Thyroid gland (tissue), 4 donors: Measurements from ENCODE around the gene MRPS6. TPM values are rescaled to one million over a fixed set of nuclear protein-coding genes. Genes with fewer than 3 reads are reported as not detected.

Experiments
- DNase-seq, 2 donors: peaks; one replicate each; pipeline ENCODE4 v3.0.0-alpha.2; 2019
- H3K27ac ChIP-seq, 3 donors: fragments of 200-600 bp; sonication (generic); 1 replicate in 2 of 3; 2 replicates in 1 of 3; pipeline ENCODE4 v1.5.1; 2016 to 2019; ENCODE audit warnings: mild to moderate bottlenecking in 1 of 3, moderate library complexity in 1 of 3
- H3K27me3 ChIP-seq: fragments of 200-600 bp; sonication (generic); one replicate; pipeline ENCODE4 v1.5.1; 2019
- H3K36me3 ChIP-seq, 2 donors: fragments of 200-600 bp; sonication (generic); one replicate each; pipeline ENCODE4 v1.5.1; 2016 to 2019
- H3K4me1 ChIP-seq, 2 donors: fragments of 200-600 bp; sonication (generic); one replicate each; pipeline ENCODE4 v1.5.1; 2017 to 2019
- H3K4me3 ChIP-seq, 3 donors: fragments of 200-600 bp; sonication (generic); replicated peaks in 1 of 3; 1 replicate in 2 of 3; 2 replicates in 1 of 3; pipeline ENCODE4 v1.5.1; 2016; ENCODE audit warnings: mild to moderate bottlenecking in 1 of 3
- H3K9me3 ChIP-seq: fragments of 200-600 bp; sonication (generic); one replicate; pipeline ENCODE4 v1.5.1; 2017
- POLR2A ChIP-seq, 2 donors: fragments of 450-650 bp; IDR thresholded peaks; one replicate each; pipeline ENCODE4 v1.6.1; 2017; ENCODE audit warnings: antibody characterized with exemption in 2 of 2, mild to moderate bottlenecking in 2 of 2, moderate library complexity in 1 of 2
- WGBS, 2 donors: methylation state at CpG; one replicate each; pipeline ENCODE4 v1.1.5; 2017; 5-methylcytosine and 5-hydroxymethylcytosine counted together
- intact Hi-C: fragments of 100-400 bp; cut with DNase I; formaldehyde crosslinking; loops from one replicate; pipeline ENCODE4 v1.15.1; 2023
- total RNA-seq, 4 donors: library from RNA; depleted of rRNA; stranded (reverse); fragments of >200 nt; gene quantifications; one replicate each; pipeline ENCODE4 v1.2.3, GENCODE V29; 2016
- TF ChIP-seq, protein P1 (sequence below), 6 experiments: fragments of 200-600 bp in 3 of 6; fragments of 450-650 bp in 3 of 6; sonication (generic) in 3 of 6; IDR thresholded peaks; one replicate each; pipeline ENCODE4 v1.5.1; 2016 to 2019; ENCODE audit warnings: antibody characterized with exemption in 6 of 6, mild to moderate bottlenecking in 2 of 6, inconsistent platforms in 1 of 6, moderate library complexity in 1 of 6

MRPS6 gene
- total RNA-seq, 4 donors from 2014 or later, result 64.9 to 104 (median 75.9) TPM

DNA sequence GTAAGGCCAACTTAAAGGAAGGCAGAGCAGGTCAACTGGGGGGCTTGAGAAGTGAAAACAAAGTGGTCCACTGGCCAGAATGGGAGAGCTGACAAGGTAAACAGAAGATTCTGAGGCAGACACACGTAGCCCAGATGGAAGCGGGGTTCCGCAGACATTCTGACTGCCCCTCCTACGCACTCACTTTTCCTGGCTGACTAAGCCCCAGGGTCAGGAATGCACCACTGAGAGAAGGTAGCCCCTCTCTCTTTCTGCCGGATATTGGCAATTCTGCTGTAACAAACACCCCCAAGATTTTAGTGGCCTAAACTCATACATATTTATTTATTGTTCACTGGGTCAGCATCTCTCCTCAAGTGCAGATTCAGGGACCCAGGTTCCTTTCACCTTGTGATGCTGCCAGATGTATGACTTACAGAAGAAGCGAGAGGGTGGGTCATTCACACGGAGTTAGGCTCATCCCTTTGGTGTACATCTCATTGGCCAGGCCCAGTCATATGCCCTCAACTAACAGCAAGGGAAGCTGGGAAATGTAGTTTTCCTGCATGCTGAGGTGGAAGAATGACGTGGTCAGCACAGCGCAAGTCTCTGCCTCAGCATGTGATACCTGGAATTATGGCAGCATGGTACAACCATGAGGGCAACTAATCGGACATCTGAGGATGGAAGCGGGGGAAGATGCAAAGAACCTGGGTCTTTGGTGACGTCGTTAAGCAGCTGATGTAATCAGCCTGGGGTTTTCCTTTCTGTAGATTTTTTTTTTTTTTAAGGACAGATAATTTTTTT lies 43.4 kb upstream of the MRPS6 start:
- peak; percentile 13 to 22 for DNase-seq
- Histone ChIP-seq H3K27me3 (no peaks in the 10 kb centered on the region), H3K36me3 (no peaks in the 10 kb centered on the region), H3K27ac (no peak overlapping the region), H3K4me1 (peaks cover 4 to 5% of the 10 kb centered on the region in 2 donors), H3K9me3 (no peaks in the 10 kb centered on the region), H3K4me3 (no peak overlapping the region)
- intact Hi-C loops, result no loop called here
- 54 to 56% methylated on average over 13 of the region's 13 CpGs for WGBS, 2 donors
- TF ChIP-seq POLR2A (IDR thresholded peaks at IDR 0.05), result no peak
- TF ChIP-seq, protein P1, sequence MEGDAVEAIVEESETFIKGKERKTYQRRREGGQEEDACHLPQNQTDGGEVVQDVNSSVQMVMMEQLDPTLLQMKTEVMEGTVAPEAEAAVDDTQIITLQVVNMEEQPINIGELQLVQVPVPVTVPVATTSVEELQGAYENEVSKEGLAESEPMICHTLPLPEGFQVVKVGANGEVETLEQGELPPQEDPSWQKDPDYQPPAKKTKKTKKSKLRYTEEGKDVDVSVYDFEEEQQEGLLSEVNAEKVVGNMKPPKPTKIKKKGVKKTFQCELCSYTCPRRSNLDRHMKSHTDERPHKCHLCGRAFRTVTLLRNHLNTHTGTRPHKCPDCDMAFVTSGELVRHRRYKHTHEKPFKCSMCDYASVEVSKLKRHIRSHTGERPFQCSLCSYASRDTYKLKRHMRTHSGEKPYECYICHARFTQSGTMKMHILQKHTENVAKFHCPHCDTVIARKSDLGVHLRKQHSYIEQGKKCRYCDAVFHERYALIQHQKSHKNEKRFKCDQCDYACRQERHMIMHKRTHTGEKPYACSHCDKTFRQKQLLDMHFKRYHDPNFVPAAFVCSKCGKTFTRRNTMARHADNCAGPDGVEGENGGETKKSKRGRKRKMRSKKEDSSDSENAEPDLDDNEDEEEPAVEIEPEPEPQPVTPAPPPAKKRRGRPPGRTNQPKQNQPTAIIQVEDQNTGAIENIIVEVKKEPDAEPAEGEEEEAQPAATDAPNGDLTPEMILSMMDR (IDR thresholded peaks at IDR 0.05), result no peak

DNA sequence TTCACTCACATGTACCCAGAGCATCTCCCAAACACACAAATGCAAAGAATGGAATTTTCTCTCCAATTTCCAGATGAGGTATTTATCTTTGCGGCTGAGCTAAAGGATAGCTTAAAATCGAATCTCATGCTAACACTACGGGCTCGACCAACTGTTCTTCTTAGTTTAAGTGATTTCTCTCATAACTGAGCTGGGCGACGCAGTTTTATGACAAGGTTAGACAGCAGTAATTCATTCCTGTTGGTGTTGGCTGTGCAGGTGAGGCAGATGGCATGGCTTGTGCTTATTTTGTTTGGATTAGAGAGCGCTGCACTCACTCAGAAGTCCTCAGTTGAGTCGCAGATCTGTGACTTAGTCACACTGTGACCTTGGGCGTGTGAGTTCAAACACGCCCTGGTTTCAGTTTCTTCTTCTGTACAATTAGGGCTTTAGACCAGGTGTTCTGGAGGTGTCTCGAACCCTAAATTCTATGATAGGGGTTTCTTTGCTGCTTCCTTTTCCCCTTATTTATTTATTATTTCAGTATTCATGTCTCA lies 41.5 kb upstream of the MRPS6 start:
- 84 to 85% methylated on average over 11 of the region's 11 CpGs for WGBS, 2 donors
- H3K36me3 ChIP-seq, result no peaks in the 10 kb centered on the region
- TF ChIP-seq, protein P1 (IDR thresholded peaks at IDR 0.05), result no peak
- no peak for TF ChIP-seq POLR2A (IDR thresholded peaks at IDR 0.05)
- H3K9me3 ChIP-seq, result no peaks in the 10 kb centered on the region
- H3K27ac ChIP-seq, result no peak overlapping the region
- H3K4me3 ChIP-seq, result no peak overlapping the region
- peaks cover 5 to 13% of the 10 kb centered on the region in 2 donors for H3K4me1 ChIP-seq
- DNase-seq, result no peak
- no peaks in the 10 kb centered on the region for H3K27me3 ChIP-seq
- intact Hi-C loops, result no loop called here

DNA sequence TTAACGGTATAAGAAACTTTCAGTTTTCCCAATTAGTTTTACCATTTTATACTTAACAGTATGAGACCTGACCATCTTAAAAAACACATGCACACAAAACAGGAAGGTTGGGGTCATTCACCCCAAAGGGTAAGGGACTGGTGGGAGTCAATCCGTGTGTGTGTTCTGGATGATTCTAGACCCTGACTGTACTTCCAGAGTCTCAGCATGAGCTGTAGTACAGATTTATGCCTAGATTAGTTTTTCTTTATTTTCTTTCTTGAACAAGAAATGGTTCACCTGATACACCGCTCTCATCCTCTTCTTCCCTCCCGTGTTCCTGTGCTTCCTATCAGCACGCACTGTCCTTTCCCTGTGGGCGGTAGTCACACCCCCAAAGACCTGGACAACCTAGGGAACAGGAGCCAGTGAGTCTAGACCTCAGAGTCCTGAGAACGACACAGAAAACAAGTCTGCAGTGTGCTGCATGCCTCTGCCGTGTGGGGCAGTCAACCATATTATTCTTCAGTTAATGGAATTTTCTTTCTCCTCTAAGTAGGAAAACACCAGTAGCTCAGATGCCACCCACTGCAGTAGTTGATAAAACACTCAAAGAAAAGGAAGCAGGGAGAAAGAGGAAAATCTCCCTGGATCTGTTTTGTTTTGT lies 38.9 kb upstream of the MRPS6 start:
- 42 to 44% methylated on average over 8 of the region's 8 CpGs for WGBS, 2 donors
- DNase-seq, result peak; percentile 76 to 82
- no peak overlapping the region for H3K4me3 ChIP-seq
- intact Hi-C loops, result no loop called here
- TF ChIP-seq POLR2A (IDR thresholded peaks at IDR 0.05), result peak in 1 of 2 donors; percentile 72
- TF ChIP-seq, protein P1 (IDR thresholded peaks at IDR 0.05), result peak in 4 of 6 experiments; percentile 20 to 38 (median 28)
- H3K27ac ChIP-seq, result peak overlapping the region; percentile 72 to 92 (median 74)
- no peaks in the 10 kb centered on the region for H3K27me3 ChIP-seq
- H3K9me3 ChIP-seq, result no peaks in the 10 kb centered on the region
- peaks cover 5 to 13% of the 10 kb centered on the region in 2 donors for H3K4me1 ChIP-seq
- no peaks in the 10 kb centered on the region for H3K36me3 ChIP-seq

DNA sequence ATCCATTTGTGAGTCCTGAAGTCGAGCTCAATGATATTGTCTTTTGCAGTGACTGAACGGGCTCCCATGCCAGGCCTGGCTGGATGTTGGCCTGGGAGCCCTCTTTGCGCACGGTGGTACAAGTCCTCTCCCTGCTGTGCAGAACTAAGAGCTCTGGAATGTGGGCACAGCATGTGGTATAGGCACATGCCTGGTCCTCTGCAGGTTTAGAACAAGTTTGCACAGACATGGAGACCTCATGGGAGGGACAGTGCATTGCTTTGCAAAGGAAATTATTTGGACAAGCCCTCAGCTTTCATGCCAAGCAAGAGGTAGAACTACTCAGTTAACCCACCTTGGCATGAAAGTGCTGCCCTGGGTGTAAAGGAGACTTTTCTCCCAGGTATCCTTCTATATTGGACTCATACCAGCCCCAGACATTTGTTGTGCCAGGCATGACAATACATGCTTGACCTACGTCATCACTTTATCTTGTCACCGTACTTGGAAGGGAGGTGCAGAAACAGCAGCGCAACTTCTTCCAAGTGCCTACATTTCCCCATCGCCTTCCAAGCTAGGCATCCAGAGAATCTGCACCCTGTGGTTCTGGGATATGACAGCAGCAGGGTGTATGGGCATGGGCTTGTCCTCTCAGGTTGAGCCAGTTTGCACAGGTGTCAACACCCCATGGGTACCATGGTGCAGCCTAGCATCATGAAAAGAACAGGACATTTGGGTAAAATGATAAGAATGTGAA lies 37.6 kb upstream of the MRPS6 start:
- no peaks in the 10 kb centered on the region for H3K27me3 ChIP-seq
- H3K9me3 ChIP-seq, result no peaks in the 10 kb centered on the region
- H3K4me1 ChIP-seq, result peaks cover 5 to 13% of the 10 kb centered on the region in 2 donors
- DNase-seq, result peak; percentile 11 to 41
- H3K4me3 ChIP-seq, result no peak overlapping the region
- intact Hi-C loops, result no loop called here
- TF ChIP-seq, protein P1 (IDR thresholded peaks at IDR 0.05), result no peak
- no peak for TF ChIP-seq POLR2A (IDR thresholded peaks at IDR 0.05)
- 81 to 89% methylated on average over 7 to 8 of the region's 8 CpGs for WGBS, 2 donors
- no peaks in the 10 kb centered on the region for H3K36me3 ChIP-seq
- peak overlapping the region in 1 of 3 donors; percentile 92 for H3K27ac ChIP-seq
